Central memory CD4-positive, alpha-beta T cell (primary cell): ENCODE results near the gene SCAI.
"Not testable (repeated sequence)": the region's sequence is repeated elsewhere in the genome, so short reads cannot be mapped to it uniquely, and the experiment has no call there.

Experiments used
- DNase-seq: peaks from one replicate; pipeline ENCODE4 v3.0.0; 2022
- total RNA-seq, 3 experiments: gene quantifications; one replicate each; lab custom pipeline; 2026; lab: John Stamatoyannopoulos, UW

SCAI gene
- 12.8 to 30.1 (median 26.2) reads per million in 3 experiments for total RNA-seq

GRCh38 chr9:125143377-125144090 lies at the start of gene SCAI:
SCAI (minus strand) TSS chr9:125143528; CDS start chr9:125143437, 91 bp downstream.
- DNase-seq, result peak; percentile 98

DNA sequence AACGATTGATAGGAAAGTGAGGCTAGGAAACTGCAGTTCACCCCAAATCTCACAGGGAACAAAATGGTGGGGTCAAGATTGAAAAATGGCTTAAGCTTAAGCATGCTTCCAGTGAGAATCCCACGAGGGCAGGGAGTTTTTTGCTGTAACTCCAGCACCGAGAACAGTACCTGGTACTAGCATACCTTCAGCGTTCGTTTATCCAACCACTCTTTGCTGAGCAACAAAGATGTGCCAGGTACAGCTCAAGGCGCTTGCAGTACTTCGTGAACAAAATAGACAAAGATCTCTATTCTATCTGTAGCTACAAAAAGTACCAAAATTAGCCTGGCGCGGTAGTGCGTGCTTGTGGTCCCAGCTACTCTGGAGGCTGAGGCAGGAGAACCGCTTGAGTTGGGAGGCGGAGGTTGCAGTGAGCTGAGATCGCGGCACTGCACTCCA lies 47.1 kb upstream of the SCAI start:
- peak; percentile 20 for DNase-seq

DNA sequence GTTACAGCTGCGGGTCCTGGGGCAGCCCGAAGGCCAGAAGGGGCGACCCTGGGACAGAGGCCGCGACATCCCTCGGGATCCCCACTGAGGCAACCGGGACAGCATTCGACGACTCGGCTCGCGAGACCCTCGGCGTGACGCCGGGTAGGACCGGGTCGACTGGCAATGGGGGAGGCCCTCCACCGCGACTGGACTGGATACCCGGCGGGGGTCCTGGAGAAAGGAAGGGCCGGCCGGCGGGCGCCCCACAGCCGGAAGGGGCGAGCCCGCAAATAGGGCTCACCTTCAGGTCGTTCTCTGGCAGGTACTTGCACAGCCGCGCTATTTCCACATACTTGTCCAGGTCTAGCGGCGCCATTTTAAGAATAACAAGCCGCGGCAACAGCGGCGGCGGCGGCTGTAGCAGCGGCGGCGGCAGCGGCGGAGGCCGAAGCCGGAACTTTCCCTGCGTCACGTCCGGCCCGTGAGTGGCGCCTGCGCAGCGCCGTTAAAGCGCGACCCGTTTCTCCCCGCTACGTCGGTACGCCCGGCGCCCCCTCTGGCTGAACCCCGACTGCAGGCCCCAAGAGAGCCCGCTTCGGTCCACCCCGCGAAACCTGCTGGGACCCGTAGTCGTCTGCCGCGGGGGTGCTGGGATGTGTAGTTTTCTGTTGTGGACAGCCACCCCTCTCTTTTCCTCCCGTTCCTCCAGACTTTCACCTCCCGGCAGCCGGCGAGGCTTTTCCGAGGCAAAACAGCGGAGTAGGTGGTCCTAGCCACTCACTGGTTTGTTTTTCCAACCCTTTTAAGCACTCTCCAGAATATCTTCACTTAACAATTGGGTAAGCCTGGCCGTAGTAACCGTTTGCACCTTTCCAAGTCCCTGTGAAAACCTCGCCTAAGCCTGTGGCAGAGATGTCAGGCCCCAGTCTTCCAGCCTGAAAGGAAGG lies 46.3 kb upstream of the SCAI start, which contains the start of gene PPP6C:
PPP6C (minus strand) TSS at position 443 of the 929 bp plus-strand sequence; CDS start at position 358, 85 bp downstream.
- DNase-seq, result peak; percentile 97

GRCh38 chr9:125189011-125189360 lies 45.7 kb upstream of the SCAI start:
- DNase-seq, result peak; percentile 26

DNA sequence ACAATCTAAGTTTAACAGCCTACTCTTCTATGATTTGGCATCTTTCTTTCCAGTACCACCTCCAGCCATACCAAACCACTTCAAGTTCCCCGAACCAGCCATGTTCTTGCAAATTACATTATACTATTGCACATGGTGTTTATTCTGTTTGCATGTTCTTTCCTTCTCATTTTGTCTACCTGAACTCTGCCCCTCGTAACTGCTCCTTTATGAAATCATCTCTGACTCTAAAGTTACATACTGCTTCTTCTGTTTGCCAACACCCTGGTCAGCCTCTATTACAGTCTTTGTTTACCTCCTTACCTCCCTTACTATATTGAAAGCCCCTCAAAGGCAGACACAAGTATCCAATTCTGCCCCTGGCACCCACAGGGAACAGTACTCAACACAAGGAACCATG lies 40.2 kb upstream of the SCAI start:
- no peak for DNase-seq

DNA sequence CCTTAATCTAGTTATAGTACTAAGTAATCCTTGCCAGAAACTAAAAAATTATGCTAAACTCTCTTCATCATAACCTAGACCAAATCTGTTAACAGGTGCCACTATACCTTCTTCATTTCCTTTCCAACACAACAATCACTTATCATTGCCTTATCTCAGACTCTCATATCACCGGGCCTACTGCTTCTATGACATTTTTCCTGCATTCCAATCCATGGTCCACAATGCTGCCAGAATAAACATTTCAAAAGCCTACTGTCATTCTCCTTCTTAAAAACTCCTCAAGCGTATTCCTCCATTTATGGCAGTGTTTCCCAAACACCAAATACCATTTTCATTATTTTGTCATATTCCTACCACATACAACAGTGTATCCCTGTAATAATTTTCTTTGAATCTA lies 39.7 kb upstream of the SCAI start:
- DNase-seq, result no peak

GRCh38 chr9:125181756-125182155 lies 38.4 kb upstream of the SCAI start:
- DNase-seq, result not testable (repeated sequence)

GRCh38 chr9:125180876-125181275 lies 37.5 kb upstream of the SCAI start:
- no peak for DNase-seq

DNA sequence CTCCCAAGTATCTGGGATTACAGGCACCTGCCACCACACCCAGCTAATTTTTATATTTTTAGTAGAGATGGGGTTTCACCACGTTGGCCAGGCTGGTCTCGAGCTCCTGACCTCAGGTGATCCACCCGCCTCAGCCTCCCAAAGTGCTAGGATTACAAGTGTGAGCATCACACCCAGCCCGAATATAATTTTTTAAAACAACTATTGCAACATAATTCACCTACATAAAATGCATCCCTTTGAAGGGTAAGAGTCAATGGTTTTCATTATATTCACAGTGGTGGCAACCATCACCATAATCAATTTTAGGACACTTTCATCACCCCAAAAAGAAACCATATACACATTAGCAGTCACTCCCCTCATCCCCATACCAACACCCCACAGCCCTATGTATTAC lies 36.4 kb upstream of the SCAI start:
- DNase-seq, result not testable (repeated sequence)

- DNase-seq, result no peak
Observed at GRCh38 chr9:125177888-125178287, 34.6 kb upstream of the SCAI start.

DNA sequence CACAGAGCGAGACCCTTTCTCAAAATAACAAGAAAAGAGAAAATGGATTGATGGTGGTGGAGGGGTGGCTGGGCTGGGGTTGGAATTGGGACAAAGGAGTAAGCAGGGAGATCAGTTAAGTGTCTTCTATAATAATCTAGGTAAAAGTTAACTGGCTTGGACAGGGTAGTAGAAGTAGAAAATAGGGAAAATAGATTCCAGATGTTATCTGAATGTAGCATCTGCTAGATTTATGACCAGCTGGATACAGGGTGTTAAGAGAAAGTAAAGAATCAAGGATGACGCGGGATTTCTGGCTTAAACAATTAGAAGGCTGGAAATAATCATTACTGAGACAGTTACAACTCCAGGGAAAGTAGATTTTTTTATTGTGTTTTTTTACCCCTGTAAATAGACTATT lies 33.3 kb upstream of the SCAI start:
- DNase-seq, result no peak

DNA sequence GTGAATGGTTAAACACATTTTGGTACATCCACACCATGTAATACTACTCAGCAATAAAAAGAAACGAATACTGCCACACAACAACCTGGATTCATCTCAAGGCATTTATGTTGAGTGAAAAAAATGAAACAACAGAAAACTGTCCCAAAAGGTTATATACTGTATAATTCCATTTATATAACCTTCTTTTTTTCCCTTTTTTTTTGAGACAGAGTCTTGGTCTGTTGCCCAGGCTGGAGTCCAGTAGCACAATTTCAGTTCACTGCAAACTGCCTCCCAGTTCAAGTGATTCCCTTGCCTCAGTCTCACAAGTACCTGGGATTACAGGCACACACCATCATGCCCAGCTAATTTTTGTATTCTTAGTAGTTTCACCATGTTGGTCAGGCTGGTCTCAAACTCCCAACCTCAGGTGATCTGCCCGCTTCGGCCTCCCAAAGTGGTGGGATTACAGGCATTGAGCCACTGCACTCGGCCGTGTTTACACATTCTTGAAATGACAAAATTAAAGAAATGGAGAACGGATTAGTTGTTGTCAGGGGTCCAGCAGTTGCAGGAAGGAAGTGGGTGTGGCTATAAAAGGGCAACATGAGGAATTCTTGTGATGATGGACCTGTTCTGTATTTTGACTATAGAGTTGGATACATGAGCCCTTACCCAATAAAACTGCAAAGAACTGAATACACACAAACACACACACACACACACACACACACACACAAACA lies 28.9 kb upstream of the SCAI start:
- DNase-seq, result no peak

GRCh38 chr9:125169895-125170294 lies 26.6 kb upstream of the SCAI start:
- DNase-seq, result no peak

GRCh38 chr9:125166762-125167161 lies 23.4 kb upstream of the SCAI start:
- DNase-seq, result no peak

DNA sequence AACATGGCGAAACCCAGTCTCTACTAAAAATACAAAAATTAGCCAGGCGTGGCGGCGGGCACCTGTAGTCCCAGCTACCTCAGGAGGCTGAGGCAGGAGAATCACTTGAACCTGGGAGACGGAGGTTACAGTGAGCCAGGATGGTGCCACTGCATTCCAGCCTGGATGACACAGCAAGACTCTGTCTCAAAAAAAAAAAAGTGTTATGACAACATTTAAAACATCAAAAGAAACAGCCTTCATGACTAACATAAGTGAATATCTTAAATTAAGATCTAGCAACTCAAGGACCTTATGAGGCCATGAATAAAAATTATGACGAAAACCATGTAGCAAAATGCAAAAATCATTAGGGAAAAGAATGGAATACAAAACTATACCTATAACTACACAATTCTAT lies 19.6 kb upstream of the SCAI start:
- DNase-seq, result not testable (repeated sequence)

DNA sequence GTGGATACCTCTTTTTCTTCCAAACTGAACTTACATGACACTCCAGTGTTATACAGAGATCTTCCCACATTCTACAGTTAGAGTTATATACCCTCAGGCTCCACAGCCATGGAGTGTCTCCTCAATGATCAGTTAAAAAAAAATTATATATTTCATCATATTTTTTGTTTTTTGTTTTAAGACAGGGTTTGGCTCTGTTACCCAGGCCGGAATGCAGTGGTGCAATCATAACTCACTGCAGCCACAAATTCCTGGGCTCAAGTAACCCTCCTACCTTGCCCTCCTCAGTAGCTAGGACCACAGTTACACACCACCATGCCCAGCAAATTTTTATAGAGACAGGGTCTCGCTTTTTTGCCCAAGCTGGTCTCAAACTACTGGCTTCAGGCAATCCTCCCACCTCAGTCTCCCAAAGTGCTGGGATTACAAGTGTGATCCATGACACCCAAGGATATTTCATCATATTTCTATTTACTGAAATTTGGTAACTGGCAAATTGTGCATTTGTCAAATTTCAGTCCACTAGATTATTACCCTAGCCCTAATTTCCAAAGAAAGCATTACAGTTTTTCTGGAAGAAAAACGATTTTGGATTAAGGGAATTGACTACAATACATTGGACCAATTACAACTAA lies 18.1 kb upstream of the SCAI start:
- DNase-seq, result no peak

- no peak for DNase-seq
Observed at GRCh38 chr9:125160750-125161149, 17.4 kb upstream of the SCAI start.

- DNase-seq, result no peak
Observed at GRCh38 chr9:125156551-125156950, 13.2 kb upstream of the SCAI start.

GRCh38 chr9:125153712-125154367 lies 10.5 kb upstream of the SCAI start:
- DNase-seq, result no peak

- DNase-seq, result no peak
Observed at GRCh38 chr9:125151730-125152129, 8.4 kb upstream of the SCAI start.

DNA sequence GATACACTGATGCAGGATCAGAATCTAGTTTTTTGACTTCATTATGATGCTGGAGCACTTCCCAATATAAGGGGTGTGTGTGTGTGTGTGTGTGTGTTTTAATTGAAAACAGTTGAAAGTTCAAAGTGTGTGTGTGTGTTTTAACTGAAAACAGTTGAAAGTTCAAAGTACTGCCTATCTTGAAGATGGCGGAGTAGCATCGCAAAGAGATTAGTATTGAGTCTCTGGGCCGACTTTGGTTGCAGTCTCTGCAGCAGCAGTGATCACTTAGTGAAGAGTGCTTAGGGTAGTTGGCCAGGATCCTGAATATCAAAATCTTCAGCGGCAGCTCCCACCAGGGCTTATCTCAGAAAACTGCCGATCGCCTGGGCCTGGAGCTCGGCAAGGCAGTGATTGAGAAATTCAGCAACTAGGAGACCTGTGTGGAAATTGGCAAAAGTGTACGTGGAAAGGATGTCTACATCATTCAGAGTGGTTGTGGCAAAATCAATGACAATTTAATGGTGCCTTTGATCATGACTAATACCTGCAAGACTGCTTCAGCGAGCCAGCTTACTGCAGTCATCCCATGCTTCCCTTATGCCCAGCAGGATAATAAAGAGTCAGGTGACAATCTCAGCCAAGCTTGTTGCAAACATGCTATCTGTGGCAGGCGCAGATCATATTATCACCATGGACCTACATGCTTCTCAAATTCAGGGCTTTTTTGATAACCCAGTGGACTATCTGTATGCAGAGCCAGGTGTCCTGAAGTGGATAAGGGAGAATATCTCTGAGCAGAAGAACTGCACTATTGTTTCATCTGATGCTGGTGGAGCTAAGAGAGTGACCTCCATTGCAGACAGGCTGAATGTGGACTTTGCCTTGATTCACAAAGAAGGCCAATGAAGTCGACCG lies 7.3 kb upstream of the SCAI start:
- no peak for DNase-seq
